GOT3 (cell line): Measurements from ENCODE around the gene PCTP.

ENCODE experiments used
- DNase-seq: peaks from one replicate; lab custom pipeline; 2025; ENCODE audit warnings: mixed read lengths; lab: John Stamatoyannopoulos, UW

The PCTP gene

DNA sequence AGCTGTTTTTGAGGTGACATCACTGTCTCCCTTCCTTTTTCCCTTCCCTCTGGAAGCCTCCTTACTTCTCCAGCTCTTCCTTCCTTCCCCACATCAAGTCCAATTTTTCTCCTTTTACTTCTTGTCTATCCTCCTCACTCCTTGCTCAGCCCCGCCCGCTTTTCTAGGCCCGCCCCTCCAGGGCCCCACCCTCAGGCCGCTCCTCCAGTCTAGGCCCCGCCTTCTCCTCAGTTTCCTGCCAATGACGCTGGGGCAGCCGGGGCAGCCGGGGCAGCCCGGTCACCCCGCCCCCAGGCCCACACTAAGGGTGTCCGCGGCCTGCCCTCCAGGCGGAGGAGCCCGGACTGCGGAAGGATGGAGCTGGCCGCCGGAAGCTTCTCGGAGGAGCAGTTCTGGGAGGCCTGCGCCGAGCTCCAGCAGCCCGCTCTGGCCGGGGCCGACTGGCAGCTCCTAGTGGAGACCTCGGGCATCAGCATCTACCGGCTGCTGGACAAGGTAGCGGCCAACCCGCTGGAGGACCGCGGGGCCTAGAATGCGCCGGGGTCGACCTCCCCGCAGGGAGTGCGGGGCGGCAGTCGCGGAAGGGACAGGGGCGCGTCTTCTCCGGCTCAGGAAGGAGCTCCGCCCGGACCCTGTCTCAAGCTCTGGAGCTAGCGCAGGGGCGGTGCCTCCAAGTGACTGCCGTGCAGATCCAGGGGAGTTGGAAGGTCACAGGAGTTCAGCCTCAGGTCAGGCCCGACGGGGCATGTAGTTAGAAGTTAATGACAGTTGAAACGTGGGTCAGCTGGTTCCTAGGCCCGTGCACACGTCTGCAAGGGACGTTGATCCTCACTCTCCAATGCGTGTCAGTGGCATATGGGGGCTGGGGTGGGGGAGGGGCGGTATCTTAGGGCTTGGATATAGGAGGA, at the start of gene PCTP:
PCTP (plus strand) TSS at position 302 of the 908 bp plus-strand sequence; CDS start at position 355, 53 bp downstream.
- DNase-seq: peak; percentile 86

DNA sequence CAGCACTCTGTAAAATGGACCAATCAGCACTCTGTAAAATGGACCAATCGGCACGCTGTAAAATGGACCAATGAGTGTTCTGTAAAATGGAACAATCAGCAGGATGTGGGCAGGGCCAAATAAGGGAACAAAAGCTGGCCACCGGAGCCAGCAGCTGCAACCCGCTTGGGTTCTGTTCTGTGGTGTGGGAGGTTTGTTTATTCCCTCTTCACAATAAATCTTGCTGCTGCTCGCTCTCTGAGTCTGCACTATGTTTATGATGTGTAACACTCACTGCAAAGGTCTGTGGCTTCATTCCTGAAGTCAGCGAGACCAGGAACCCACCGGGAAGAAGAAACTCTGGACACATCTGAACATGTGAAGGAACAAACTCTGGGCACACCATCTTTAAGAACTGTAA, 48.7 kb upstream of the PCTP start:
- DNase-seq: no peak

DNA sequence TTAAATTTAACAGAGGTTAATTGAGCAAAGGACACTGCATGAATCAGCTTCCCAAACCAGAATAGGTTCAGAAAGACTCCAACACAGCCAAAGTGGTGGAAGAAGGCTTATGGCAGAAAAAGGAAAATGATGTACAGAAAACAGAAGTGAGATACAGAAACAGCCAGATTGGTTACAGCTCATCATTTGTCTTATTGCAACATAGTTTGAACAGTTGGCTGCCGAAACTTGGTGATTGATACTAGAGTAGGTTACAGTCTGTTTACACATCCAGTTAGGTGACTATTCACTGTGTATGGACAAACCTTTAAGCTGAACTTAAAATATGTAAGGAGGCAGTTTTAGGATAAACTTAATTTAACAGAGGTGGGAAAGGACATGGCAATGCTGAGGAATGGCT, 46.5 kb upstream of the PCTP start:
- DNase-seq: no peak

DNA sequence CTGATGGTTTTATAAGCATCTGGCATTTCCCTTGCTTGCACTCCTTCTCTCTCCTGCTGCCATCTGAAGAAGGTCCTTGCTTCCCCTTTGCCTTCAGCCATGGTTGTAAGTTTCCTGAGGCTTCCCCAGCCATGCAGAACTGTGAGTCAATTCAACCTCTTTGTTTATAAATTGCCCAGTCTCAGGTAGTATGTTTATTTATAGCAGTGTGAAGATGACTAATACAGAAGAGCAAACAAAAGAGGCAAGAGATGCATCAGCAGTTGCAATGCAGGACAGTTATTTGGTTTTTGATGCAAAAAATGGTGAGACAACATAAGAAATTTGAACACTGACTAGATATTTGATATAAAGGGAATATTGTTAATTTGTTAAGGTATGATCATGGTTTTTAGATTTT, 45.0 kb upstream of the PCTP start:
- no peak for DNase-seq

DNA sequence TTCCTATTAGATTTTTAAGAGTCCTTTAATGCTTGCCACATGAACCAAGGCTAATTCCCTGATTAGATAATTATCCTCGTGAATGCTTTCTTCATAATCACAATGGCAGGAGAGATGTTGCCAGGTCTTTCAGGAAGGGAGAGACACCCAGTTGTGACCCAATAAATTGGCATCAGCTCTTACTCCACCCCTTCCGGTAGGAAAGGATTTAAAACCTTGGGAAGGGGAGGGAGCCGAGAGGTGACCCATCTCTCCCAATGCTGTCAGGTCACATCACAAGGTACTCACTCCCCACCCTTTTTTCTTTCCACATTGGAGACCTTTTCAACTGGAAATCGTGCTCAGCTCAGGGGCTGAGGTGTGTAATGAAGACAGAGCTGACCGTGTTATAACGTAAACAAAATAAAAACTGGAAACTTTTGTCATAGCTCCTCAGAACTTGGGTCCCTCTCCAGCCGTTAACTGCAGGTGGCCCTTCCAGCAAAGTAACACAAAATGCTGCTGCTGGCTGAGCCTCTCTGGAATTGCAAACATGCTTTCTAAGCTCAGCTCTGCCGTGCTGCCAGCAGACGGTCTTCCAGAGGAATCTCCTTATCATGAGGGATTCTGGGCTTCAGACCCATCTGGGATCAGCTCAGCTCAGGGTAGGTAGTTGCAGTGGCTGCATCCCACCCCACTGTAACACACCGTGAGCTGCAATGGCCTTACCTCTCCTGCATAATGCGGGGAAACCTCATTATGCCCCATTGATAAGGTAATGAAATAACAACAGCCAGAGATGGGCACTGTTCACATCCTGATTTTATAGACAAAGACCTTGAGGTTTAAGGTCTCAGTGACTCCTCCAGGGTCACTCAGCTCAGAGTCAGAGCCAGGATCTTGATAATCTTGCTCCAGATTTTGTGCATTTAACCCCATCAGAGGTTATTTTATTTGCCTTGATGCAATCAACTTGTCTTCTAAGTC, 43.8 kb upstream of the PCTP start:
- no peak for DNase-seq

DNA sequence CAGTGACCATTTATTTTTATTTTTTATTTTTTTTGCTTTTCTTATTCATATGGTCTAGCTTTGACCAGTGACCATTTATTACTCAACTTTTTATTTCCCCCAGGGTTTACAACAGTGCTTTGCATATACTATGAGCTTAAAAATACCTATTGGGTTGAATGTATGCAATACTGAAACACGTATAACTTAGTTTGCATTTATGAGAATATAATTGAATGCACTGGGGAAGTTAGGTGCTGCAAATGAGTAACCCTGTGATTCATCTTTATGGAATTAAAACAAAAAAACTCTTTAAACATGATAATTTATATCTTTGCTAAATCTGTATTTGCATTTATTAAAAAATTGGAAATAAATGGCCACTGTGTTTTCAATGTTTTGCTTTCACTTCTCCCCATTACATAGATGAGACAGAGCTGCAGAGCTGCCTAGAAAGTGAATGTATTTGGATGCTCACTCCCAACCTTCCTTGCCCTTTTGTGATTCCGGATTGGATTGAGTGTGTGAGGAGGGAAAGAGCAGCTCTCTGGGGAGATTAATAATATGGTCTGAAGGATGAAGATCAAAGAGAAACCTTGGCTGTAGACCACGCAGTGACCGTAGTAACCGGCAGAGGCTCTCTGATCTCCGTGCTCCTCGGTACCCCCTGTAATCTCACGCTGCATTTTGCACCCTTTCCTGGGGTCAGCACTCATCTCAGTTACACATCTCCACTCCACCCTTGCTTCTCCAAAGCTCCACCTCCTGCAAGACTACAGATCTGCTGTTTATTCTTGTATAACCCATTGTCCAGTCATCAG, 42.5 kb upstream of the PCTP start:
- DNase-seq: no peak

DNA sequence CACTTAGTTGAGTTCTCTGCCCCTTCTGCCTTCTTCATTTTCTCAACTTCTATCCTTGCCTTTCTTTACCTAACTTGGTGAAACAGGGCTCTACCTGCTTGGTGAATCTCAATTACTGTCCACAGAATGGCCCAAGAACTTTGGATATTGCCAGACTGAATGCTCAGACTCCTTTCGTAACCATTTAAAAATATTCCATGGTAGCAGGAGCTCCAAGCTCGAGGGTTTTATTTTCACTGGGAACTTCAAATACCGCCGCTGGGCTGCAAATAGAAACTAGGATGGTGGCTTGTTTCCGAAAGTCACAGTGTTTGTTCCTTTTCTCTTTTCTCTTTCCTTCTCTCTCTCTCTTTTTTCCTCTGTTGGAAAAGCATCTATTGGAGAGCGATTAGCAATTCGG, 41.4 kb upstream of the PCTP start:
- no peak for DNase-seq

DNA sequence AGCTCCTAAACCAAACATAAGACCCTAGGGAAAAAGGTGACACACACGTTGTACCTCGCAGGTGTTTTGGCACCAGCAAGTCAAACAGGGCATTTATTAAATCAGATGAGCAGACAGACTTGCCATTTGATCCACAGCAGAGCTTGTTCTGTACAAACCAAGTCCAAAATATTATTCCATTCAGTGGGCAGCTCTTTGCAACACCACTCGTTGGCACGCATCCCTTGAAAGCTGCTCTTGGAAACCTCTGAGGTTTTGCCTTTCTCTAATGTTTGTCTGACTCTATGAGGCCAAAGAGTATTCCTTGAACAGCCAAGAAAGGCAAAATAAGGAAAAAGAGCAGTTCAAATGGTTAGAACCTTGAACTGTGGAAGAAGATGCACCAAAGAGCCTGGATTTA, 40.9 kb upstream of the PCTP start:
- DNase-seq: no peak

DNA sequence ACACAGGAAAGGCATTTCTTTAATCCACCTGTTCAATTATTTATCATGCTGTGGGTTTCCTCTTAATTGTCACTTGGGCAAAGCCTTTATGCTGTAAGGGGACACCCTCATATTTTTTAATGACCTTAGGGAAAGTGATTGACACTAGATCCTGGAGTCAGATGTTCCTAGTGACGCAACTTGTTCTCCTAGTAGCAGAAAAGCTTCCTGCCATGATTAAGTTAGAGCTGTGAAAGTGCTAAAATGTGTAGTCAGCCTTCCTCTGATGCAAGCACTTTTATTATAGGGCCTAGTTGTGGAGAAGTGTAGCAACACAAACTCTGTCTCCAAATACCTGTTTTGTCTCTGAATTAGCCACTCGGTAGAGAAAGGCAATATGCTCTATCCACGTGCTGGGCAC, 40.4 kb upstream of the PCTP start:
- no peak for DNase-seq

DNA sequence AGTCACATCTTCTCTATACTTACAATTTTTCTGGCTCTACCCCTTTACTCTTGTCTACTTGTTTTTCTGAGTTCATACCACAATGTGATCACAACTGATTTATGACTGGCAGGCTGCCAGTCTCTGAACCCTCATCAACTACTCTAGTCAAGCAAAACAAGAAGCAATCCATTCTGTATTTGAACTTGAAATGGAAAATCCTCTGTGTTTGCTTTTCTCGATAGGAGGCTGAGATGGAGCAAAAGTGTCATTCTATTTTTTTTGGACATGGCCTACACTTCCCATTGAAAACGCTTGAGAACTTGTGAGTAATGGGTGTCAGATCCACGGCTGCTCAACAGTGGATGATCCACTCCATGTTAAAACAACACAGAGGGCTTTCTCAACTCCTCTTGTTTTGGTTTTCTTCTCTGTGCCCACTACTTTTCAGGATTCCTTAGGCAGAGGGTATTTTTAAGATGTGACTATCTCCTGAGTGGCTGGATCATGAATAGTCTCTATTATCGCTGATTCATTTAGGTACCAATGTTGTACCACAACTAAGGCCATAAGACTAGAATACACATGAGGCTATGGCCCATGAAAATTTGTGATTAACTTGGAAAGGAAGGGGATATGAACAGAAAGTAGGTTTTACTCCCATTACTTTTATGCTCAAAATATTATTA, 39.9 kb upstream of the PCTP start:
- no peak for DNase-seq

DNA sequence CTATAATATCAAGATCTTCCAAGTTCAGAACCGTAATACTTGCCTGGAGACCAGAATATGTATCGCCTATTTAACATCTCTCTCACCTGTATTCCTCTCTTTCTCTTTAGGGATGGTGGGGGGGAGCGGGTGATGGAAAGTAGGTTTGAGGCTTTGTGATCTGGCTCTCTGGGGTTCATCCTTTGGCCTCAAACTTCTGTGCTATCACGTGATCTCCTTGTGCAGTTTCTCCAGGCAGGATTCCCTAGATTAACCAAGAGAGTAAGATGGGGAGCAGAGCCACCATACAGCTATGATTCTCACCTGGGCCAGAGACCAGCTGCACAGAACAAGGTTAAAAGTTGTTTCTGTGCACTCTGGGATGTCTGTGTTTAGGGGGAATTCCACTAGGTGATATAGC, 33.4 kb upstream of the PCTP start:
- no peak for DNase-seq

DNA sequence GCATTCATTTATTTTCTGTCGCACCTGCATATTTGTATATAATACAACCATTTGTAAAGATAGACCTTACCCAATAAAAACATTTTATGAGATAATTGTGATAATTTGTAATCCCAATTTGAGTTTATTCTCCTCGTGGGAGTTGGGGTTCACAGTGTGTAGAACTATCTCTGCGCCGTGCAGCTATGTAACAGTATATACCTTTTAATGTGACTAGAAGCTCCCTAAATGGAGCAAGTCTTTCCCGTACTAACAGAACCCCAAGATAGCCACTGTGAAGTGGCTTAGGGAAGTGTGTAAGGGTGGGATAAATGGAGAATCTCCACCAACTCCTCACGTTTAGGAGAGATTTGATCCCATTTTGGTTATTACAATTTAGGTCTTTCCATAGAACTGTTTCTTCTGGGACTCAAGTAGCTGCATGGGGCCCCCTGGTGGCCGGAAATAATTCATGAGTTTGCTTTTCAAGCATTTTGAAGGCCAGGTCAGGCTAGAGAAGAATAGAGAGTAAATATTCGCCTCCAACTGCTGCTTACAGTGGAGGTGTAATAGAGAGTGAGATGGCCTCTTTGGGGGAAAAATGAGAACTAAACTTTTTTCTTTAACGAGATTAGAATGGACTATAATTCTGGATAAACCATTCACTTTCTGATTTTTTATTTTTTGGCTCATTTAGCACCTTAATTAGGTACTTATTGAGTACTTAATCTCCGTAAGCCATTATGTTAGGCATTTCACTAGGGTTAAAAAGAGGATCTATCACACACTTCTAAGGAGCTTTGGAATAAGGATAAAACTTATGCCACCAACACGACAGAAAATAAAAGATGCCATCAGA, 32.7 kb upstream of the PCTP start:
- DNase-seq: no peak

DNA sequence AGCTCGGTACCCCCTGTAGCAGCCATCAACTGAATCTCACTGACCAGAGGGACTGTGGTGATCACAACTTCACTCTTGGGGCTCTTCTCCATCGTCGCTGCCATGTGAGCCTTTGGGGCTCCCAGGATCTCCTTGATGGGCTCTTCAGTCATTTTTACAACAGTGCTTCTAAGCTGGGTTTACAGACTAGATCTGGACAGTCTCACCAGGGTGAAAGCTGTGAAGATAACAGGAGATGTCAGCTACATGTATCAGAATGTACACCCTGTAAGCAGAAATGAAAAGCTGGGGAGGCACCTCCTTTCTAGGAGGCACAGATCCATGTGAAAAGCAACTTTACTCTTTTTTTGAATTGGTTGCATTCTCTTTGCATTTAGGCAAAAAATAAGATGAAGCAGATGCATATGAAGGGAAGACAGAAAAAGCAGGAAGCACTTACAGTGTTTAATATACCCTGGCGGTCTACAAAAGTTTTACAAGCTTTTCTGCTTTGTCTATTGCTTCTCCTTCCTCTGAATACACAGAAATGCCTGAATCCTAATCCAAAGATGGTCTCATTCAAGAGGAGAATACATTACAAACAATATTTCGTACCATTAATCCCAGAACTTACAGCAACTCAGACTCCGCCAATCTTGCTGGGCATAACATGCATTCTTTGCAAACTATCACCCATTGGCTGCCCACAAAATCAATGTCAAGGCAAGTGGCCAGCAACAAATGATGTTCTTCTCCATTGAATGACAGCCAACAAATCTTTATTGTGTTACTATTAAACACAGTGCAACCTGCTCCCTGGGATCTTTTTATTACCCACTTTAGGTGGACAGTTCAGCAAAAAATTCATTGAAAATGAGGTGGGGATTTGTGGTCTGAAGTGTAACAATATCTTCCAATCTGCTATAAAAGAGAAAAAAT, 29.7 kb upstream of the PCTP start:
- no peak for DNase-seq

DNA sequence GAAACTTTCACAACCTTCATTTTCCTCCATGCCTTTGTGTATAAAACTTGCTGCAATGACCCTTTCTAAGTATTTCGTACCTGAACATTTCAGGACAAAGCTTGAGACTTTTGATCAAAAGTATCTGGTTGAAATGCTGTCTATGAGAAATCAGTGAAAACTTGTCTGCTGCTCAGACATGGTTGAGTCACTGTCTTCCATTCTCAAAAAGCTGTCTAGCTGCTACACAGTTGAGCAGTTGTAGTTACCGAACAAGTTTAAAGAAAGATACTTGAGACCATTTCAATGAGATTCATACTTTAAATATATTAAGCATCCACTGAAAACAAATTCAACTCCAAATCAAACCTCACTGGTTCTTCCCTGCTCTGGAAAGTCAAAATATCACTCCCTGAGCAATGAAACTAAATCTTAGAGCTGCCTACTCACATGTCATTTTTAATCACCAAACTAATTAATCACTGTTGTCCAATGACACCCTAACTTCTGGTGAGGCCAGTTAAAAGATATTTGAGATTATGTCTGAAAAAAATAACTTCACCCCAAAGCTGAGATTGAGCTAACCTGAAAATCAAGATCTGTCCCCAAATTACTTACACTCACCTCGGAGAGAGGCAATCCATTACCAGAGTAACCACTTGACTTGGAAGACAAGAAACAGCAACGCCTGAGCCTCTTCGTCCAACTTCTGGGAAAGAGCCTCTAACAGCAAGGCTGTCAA, 28.7 kb upstream of the PCTP start:
- DNase-seq: no peak

DNA sequence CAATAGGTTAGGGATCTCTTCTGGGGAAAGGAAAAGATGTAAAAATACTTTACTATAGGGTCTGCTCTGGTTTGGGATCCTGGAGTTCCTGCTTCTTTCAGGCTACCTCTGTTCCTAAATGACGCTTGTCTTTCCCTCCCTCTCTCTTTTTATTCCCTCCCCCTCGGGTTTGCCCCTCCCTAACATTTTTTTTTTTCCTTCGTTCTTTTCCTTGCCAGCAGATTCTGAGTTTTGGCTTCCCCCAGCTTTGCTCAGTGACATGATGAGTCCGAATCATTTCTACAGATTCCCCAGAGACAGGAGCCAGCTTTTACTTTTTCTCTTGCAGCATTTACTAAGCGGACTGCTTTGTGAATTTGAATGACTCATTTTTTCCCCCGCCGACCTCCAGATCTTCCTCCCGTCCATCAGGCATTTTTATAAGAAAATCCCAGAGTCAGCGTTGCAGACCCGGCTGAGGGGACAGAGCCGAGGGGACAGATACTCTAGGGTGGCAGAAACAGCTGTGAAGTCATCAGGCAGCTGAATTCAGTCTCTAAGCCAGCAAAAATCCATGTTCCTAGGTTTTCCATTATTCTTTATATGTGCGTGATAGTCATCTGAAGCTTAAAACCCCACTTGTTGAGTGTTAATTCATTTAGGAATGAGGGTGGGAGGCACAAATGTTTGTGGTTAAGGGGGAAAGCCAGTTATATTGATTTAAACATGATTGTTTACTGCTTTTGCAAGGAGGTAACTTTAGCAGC, 27.9 kb upstream of the PCTP start, which contains the start of gene TMEM100:
TMEM100 (minus strand) TSS at position 123 of the 746 bp plus-strand sequence. CDS start 1,794 bp downstream, outside the sequence.
- peak; percentile 34 for DNase-seq

DNA sequence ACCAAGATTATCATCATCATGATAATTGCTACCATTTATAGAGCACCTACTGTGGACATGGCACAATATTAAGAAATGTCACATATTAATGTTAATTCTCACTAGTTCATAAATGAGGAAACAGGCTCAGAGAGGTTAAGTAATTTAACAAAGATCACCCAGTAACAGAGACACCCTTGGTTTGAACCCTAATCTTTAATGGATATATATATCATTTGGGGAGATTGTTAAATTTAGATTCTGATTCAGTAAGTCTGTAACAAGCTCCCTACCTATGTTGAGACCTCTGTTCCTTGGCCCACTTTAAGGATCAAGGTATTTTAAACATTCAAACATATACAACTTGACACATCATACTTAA, 27.4 kb upstream of the PCTP start:
- DNase-seq: no peak

DNA sequence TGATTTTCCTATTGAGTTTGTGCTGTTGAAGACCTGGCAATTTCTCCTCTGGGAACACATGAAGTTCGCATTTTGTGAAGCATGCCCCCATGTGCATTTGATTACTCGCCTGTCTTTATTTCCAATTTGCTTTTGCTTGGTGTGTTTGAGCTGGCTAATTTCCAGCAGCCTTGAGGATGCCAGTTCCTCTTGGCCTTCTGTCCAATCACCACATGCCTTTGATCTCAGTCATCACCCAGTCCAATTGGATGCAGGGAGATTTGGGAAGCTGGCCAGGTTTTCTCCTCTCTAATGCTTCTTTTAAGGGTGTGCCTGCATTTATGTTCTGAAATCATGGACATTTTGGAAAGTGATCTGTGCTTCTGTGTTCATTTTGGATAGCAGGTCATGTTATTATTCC, 24.4 kb upstream of the PCTP start:
- peak; percentile 21 for DNase-seq

DNA sequence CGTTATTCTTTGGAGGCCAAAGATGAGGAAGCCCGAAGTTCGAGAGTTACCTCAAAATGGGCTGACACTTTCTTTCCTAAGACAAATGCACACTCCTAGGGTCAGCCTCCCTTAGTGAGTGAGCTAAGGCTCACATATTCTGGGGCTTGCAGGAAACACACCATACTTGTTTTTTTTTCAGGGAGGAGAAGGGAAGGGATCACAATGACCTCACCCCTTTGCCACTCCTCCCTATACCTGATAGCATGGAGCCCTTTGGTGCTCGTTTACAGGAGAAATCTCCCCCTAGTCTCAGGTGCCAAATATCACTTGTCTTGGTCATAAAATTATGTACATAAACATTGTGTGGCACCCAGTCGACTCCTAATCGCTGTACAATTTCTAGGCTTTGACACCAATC, 23.6 kb upstream of the PCTP start:
- DNase-seq: no peak
